ENCODE measurements around the gene MPHOSPH10.
"Not testable (repeated sequence)": the region's sequence is repeated elsewhere in the genome, so short reads cannot be mapped to it uniquely, and the experiment has no call there.

The MPHOSPH10 gene

DNA sequence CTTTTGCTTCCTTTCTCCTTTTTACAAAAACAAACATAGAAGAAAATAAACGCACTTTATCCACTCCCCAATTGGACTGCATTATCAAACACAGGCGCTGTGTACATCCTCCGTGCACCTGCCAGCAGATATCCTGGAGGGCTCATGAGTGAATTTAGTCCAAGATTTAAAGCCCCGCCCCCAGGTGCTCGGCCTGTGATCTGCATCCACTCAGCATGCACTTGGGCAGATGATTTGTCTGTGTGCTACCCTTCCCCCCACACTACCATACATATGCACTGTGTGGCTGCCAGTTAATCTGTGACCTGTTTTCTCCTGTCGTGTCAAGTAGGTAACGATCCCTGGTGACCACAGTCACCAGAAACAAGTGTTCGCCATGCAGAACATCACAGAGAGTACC, 48.4 kb downstream of the MPHOSPH10 start:
- not testable (repeated sequence) for DNase-seq (ENCODE audit: low spot score)

DNA sequence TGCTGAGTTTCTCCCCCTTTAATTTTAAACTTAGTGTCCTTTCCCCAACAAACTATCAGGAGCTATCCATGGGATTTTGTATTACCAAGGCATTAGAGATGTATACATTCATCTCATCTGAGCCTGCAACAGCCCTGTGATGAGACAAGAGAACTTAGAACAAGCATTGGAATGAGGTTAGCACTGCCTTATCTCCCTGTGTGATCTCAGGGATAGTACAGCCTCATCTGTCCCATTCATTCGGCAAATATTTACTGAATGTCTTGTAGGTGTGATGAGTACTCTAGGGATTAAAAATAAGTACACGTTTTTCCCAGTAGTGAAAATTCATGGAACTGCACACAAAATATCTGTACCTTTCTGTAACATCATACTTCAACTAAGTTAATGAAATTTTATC, 50.9 kb downstream of the MPHOSPH10 start:
- no peak for DNase-seq (ENCODE audit: low spot score)

DNA sequence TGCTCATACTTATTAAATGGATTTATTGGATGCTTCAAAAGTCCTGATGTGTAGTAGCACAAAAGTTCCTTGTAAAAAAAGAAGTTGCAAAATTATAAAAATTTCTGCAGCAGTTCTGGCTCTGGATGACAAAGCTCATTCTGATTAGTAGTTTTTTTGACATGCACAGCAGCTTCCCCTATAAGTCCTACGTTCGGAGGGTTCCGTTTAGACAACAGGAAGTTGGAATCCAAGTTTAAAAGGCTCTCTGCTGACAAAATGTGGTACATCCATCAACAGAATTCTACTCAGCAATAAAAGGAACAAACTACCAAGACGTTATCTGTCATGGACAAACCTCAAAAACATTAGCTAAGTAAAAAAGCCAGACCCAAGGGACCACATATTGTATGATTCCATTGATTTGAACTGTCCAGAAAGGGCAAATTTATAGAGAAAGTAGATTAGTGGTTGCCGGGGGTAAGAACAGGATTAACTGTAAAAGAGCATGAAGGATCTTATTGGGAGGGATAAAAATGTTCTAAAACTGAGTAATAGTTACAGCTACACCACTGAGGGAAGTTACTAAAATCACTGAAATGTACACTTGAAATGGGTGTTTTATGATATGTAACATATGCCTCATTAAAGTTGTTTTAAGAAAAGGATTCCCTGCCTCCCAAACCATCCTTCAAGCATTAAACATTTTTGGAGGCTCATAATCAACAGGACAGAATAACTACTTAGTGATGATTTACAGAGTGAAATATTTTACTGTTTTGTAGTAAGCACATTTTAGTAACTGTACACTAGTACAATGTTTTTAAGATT, 53.1 kb downstream of the MPHOSPH10 start:
- not testable (repeated sequence) for DNase-seq (ENCODE audit: low spot score)

DNA sequence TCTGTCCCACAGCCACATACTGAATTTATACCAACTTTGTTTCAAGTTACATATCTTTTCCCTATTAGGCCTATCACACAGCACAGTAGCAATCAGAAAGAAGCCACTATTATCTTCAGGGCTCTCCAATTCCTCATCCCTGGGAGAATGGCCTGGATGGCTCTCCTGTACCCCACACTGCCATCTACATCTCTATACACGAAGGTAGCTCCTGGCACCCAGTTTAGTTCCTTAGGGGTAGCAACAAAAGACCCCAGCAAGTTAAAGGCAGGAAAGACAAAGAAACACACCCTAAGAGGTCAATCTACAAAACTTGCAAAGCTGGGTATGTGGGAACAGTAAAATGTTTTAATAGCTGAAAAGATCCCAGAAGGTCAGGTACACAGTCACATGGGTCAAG, 56.5 kb downstream of the MPHOSPH10 start:
- DNase-seq (ENCODE audit: low spot score), result no peak

DNA sequence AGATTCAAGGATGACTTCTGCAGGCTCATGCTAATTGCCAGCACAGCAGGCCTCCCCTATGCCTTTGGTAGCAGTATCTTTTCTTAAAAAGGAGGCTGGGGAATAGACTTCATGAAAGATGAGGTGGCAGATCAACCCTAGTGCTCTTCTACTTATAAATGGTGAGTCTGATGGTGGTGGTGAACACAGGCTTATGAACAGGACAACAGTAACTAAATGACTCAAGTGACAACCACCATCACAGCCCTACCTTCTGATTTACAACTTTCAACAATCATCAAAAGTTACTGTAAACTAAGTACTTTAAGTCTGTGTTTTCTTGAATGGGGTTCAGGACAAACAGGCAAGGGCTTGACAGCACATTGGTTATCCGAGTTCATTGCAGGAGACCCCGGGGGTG, 57.2 kb downstream of the MPHOSPH10 start:
- DNase-seq (ENCODE audit: low spot score), result no peak

DNA sequence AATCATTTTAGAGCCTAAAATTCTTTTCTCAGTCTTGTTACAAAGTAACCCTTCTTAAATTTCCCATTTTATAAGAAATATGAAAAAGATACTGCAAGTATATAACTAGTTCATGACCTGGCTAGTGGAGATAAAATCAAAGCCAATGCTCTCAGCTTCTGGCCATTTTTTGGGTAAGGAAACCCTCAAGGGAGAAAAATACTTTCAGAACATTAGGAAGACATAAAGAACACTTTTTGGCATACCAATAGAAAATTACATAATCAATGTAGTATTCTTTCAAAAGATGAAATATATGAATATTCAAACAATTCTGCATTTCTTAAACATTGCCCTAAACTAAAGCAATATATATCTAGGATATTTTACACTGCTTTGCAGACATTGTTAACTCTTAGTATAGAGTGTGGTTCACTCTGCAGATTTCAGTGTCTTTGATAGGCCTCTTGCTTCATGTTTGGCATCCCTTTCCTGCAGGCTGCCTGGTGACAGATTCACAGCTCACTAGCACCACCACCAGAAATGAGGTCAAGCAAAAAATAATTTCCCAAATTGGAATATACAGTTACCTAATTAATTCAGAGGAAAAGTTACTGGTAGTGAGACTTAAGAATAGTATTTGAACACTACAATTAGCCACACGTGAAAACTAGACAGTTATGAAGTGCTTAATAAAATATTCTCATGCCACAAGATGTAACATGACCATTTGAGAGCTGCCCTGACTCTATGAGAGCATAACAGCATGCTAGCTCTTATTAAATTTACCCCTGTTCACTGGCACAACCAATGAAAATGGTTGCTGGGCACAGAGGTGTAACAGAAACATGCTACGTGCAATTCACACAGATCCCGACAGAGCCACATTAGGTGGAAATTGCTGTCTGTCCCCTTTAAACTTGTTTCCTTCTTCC, 60.5 kb downstream of the MPHOSPH10 start:
- peak; percentile 49 for DNase-seq (ENCODE audit: low spot score)

DNA sequence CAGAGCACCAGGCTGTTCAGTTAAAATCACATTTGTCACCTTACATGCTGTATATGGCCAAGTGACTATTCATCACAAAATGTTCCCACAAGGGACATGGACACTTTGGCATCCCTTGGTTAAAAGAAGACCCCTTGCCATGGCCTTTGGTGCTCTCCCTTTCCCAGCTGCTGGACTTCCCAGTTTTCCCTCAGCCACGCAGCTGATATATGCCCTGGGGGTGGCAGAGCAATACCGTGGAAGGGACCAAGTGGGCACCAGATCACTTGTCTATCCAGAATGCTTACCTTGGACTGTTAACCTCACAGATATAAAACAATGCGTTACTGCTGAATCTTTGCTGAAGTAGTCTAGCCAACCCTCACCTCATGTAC, 61.1 kb downstream of the MPHOSPH10 start:
- DNase-seq (ENCODE audit: low spot score), result no peak
